Right ventricle myocardium superior (tissue), 1 donor: Measurements from ENCODE around the gene BOLA3. TPM values are rescaled to one million over a fixed set of nuclear protein-coding genes. Genes with fewer than 3 reads are reported as not detected.

ENCODE experiments used
- ATAC-seq: fragments of 200-7000 bp; cut with Tn5 transposase; one replicate; pipeline ENCODE4 v1.9.1; 2020; ENCODE audit warnings: mild to moderate bottlenecking; ENCODE audit not compliant: poor library complexity
- DNase-seq: peaks from one replicate; pipeline ENCODE4 v3.0.0-alpha.2; 2020
- intact Hi-C: fragments of 100-400 bp; cut with DNase I; formaldehyde crosslinking; loops from one replicate; pipeline ENCODE4 v1.11.2; 2022
- total RNA-seq: library from RNA; stranded (reverse); fragmentation: NEBNext Ultra II Directional; extraction: Animal tissue kit (Norgen Biotek cat#: 25700); gene quantifications from one replicate; pipeline ENCODE4 v1.2.1, GENCODE V29; 2021
- donor health status: DM: no; HTN: yes; CAD: no; lungs with severe emphysema.

Gene BOLA3
- total RNA-seq, 1 donor from 2014 or later: 89.6 TPM

- ATAC-seq (no peak), DNase-seq (no peak)
- intact Hi-C loops: no loop called here
Measured at GRCh38 chr2:74111380-74111779, 36.3 kb downstream of the BOLA3 start.

GRCh38 chr2:74110537-74110936 is 37.2 kb downstream of the BOLA3 start:
- intact Hi-C loops: no loop called here
- ATAC-seq (no peak), DNase-seq (no peak)

- intact Hi-C loops: no loop called here
- no peak for ATAC-seq
Measured at GRCh38 chr2:74109551-74109950, 38.2 kb downstream of the BOLA3 start.

GRCh38 chr2:74107071-74107470 is 40.6 kb downstream of the BOLA3 start:
- ATAC-seq (no peak), DNase-seq (no peak)
- intact Hi-C loops: no loop called here

More at GRCh38 chr2:74109551-74109950, 38.2 kb downstream of the BOLA3 start:
- DNase-seq: no peak

GRCh38 chr2:74105413-74105812 is 42.3 kb downstream of the BOLA3 start:
- no peak for ATAC-seq
- intact Hi-C loops: no loop called here
- no peak for DNase-seq

GRCh38 chr2:74104839-74105238 is 42.9 kb downstream of the BOLA3 start:
- intact Hi-C loops: no loop called here
- no peak for DNase-seq
- ATAC-seq: no peak

GRCh38 chr2:74103763-74104162 is 43.9 kb downstream of the BOLA3 start:
- intact Hi-C loops: no loop called here
- DNase-seq (no peak), ATAC-seq (no peak)

GRCh38 chr2:74102516-74102915 is 45.2 kb downstream of the BOLA3 start:
- intact Hi-C loops: no loop called here
- DNase-seq: no peak
- ATAC-seq: no peak

GRCh38 chr2:74101574-74102300 is 46.0 kb downstream of the BOLA3 start:
- ATAC-seq (no peak), DNase-seq (no peak)
- intact Hi-C loops: no loop called here

GRCh38 chr2:74100254-74101216 is 47.2 kb downstream of the BOLA3 start:
- ATAC-seq: peak; percentile 25
- intact Hi-C loops: no loop called here
- DNase-seq: no peak

GRCh38 chr2:74099835-74100234 is 47.9 kb downstream of the BOLA3 start:
- DNase-seq: peak; percentile 68
- ATAC-seq: peak; percentile 96
- intact Hi-C loops: no loop called here

GRCh38 chr2:74099271-74099670 is 48.4 kb downstream of the BOLA3 start:
- DNase-seq (no peak), ATAC-seq (no peak)
- intact Hi-C loops: no loop called here

- intact Hi-C loops: no loop called here
- DNase-seq (no peak), ATAC-seq (no peak)
Measured at GRCh38 chr2:74097574-74097973, 50.1 kb downstream of the BOLA3 start.

- DNase-seq (no peak), ATAC-seq (no peak)
- intact Hi-C loops: no loop called here
Measured at GRCh38 chr2:74096052-74096451, 51.7 kb downstream of the BOLA3 start.

GRCh38 chr2:74095632-74096031 is 52.1 kb downstream of the BOLA3 start:
- ATAC-seq (no peak), DNase-seq (no peak)
- intact Hi-C loops: no loop called here

- DNase-seq: no peak
Measured at GRCh38 chr2:74094291-74094690, 53.4 kb downstream of the BOLA3 start.

GRCh38 chr2:74093840-74094239 is 53.9 kb downstream of the BOLA3 start:
- ATAC-seq (no peak), DNase-seq (no peak)
- intact Hi-C loops: no loop called here

More at GRCh38 chr2:74094291-74094690, 53.4 kb downstream of the BOLA3 start:
- intact Hi-C loops: no loop called here
- ATAC-seq: no peak

- intact Hi-C loops: no loop called here
- no peak for ATAC-seq
- DNase-seq: no peak
Measured at GRCh38 chr2:74093426-74093825, 54.3 kb downstream of the BOLA3 start.

- intact Hi-C loops: no loop called here
- no peak for DNase-seq
- ATAC-seq: no peak
Measured at GRCh38 chr2:74092275-74092674, 55.4 kb downstream of the BOLA3 start.

- no peak for ATAC-seq
- intact Hi-C loops: no loop called here
- DNase-seq: no peak
Measured at GRCh38 chr2:74091391-74091790, 56.3 kb downstream of the BOLA3 start.
